Measurements from ENCODE around the gene SLC25A20.
A peak's percentile ranks its signal among the peaks of the same experiment; 100 is the strongest.
"Not testable (repeated sequence)": the region's sequence is repeated elsewhere in the genome, so short reads cannot be mapped to it uniquely, and the experiment has no call there.

The SLC25A20 gene

GRCh38 chr3:48926425-48927392 is 28.0 kb upstream of the SLC25A20 start:
- H3K36me3 ChIP-seq (ENCODE audit: insufficient read depth, low read length), result peaks cover 66% of the 10 kb centered on the region

GRCh38 chr3:48919215-48920138 is 20.8 kb upstream of the SLC25A20 start:
- Histone ChIP-seq H3K9me3 (ENCODE audit: low read length) (no peaks in the 10 kb centered on the region), H3K36me3 (ENCODE audit: insufficient read depth, low read length) (peaks cover 17% of the 10 kb centered on the region), H3K4me1 (ENCODE audit: insufficient read depth, low read length) (peaks cover 7% of the 10 kb centered on the region), H3K4me3 (ENCODE audit: low read length) (peak overlapping the region; percentile 92), H3K27me3 (ENCODE audit: insufficient read depth, low read length) (no peaks in the 10 kb centered on the region), H2AFZ (ENCODE audit: low read depth, low read length) (peak overlapping the region; percentile 75)

More at GRCh38 chr3:48926425-48927392, 28.0 kb upstream of the SLC25A20 start:
- H3K4me3 ChIP-seq (ENCODE audit: low read length), result no peak overlapping the region
- no peaks in the 10 kb centered on the region for H3K27me3 ChIP-seq (ENCODE audit: insufficient read depth, low read length)
- H2AFZ ChIP-seq (ENCODE audit: low read depth, low read length), result no peak overlapping the region
- H3K4me1 ChIP-seq (ENCODE audit: insufficient read depth, low read length), result no peaks in the 10 kb centered on the region
- H3K9me3 ChIP-seq (ENCODE audit: low read length), result no peaks in the 10 kb centered on the region

- Histone ChIP-seq H3K4me3 (ENCODE audit: low read length) (peak within 1 kb of the TSS; percentile 92), H3K4me1 (ENCODE audit: insufficient read depth, low read length) (peaks cover 7% of the 10 kb centered on the region), H3K27me3 (ENCODE audit: insufficient read depth, low read length) (no peaks in the 10 kb centered on the region), H3K36me3 (ENCODE audit: insufficient read depth, low read length) (peaks cover 9% of the 10 kb centered on the region), H2AFZ (ENCODE audit: low read depth, low read length) (peak within 1 kb of the TSS; percentile 75), H3K9me3 (ENCODE audit: low read length) (no peaks in the 10 kb centered on the region)
Measured at GRCh38 chr3:48918388-48919214, 19.9 kb upstream of the SLC25A20 start, which contains the start of gene ARIH2. TSS of gene ARIH2 (plus strand) at chr3:48918842. CDS start at chr3:48927559, 8,717 bp downstream.

GRCh38 chr3:48915296-48915695 is 16.6 kb upstream of the SLC25A20 start:
- H3K27me3 ChIP-seq (ENCODE audit: insufficient read depth, low read length), result no peaks in the 10 kb centered on the region
- no peak overlapping the region for H3K4me3 ChIP-seq (ENCODE audit: low read length)
- H3K36me3 ChIP-seq (ENCODE audit: insufficient read depth, low read length), result no peaks in the 10 kb centered on the region
- no peak overlapping the region for H2AFZ ChIP-seq (ENCODE audit: low read depth, low read length)
- H3K9me3 ChIP-seq (ENCODE audit: low read length), result no peaks in the 10 kb centered on the region
- H3K4me1 ChIP-seq (ENCODE audit: insufficient read depth, low read length), result peaks cover 7% of the 10 kb centered on the region

GRCh38 chr3:48907026-48907425 is 8.3 kb upstream of the SLC25A20 start:
- not testable (repeated sequence) for H3K4me3 ChIP-seq (ENCODE audit: low read length); H3K9me3 ChIP-seq (ENCODE audit: low read length); H3K36me3 ChIP-seq (ENCODE audit: insufficient read depth, low read length); H2AFZ ChIP-seq (ENCODE audit: low read depth, low read length); H3K27me3 ChIP-seq (ENCODE audit: insufficient read depth, low read length); H3K4me1 ChIP-seq (ENCODE audit: insufficient read depth, low read length)

GRCh38 chr3:48899273-48899672 is 591 bp upstream of the SLC25A20 start:
- peak overlapping the region; percentile 89 for H2AFZ ChIP-seq (ENCODE audit: low read depth, low read length)
- H3K36me3 ChIP-seq (ENCODE audit: insufficient read depth, low read length), result no peaks in the 10 kb centered on the region
- H3K4me3 ChIP-seq (ENCODE audit: low read length), result peak overlapping the region; percentile 53
- H3K4me1 ChIP-seq (ENCODE audit: insufficient read depth, low read length), result peaks cover 5% of the 10 kb centered on the region
- no peaks in the 10 kb centered on the region for H3K9me3 ChIP-seq (ENCODE audit: low read length)
- H3K27me3 ChIP-seq (ENCODE audit: insufficient read depth, low read length), result no peaks in the 10 kb centered on the region

- no peaks in the 10 kb centered on the region for H3K27me3 ChIP-seq (ENCODE audit: insufficient read depth, low read length)
- H2AFZ ChIP-seq (ENCODE audit: low read depth, low read length), result peak overlapping the region; percentile 89
- H3K4me3 ChIP-seq (ENCODE audit: low read length), result peak overlapping the region; percentile 53
- no peaks in the 10 kb centered on the region for H3K36me3 ChIP-seq (ENCODE audit: insufficient read depth, low read length)
- H3K4me1 ChIP-seq (ENCODE audit: insufficient read depth, low read length), result peaks cover 5% of the 10 kb centered on the region
- no peaks in the 10 kb centered on the region for H3K9me3 ChIP-seq (ENCODE audit: low read length)
Measured at GRCh38 chr3:48897460-48898376, 964 bp downstream of the SLC25A20 start.

- Histone ChIP-seq H3K36me3 (ENCODE audit: insufficient read depth, low read length) (no peaks in the 10 kb centered on the region), H3K4me3 (ENCODE audit: low read length) (no peak overlapping the region), H3K9me3 (ENCODE audit: low read length) (no peaks in the 10 kb centered on the region), H3K4me1 (ENCODE audit: insufficient read depth, low read length) (peaks cover 5% of the 10 kb centered on the region), H3K27me3 (ENCODE audit: insufficient read depth, low read length) (no peaks in the 10 kb centered on the region), H2AFZ (ENCODE audit: low read depth, low read length) (no peak overlapping the region)
Measured at GRCh38 chr3:48896936-48897335, 1.7 kb downstream of the SLC25A20 start.

- no peak overlapping the region for H2AFZ ChIP-seq (ENCODE audit: low read depth, low read length)
- H3K27me3 ChIP-seq (ENCODE audit: insufficient read depth, low read length), result no peaks in the 10 kb centered on the region
- no peak overlapping the region for H3K4me3 ChIP-seq (ENCODE audit: low read length)
- H3K36me3 ChIP-seq (ENCODE audit: insufficient read depth, low read length), result no peaks in the 10 kb centered on the region
- no peaks in the 10 kb centered on the region for H3K9me3 ChIP-seq (ENCODE audit: low read length)
- peaks cover 5% of the 10 kb centered on the region for H3K4me1 ChIP-seq (ENCODE audit: insufficient read depth, low read length)
Measured at GRCh38 chr3:48894516-48894915, 4.2 kb downstream of the SLC25A20 start.

- no peaks in the 10 kb centered on the region for H3K9me3 ChIP-seq (ENCODE audit: low read length)
- H3K4me1 ChIP-seq (ENCODE audit: insufficient read depth, low read length), result no peaks in the 10 kb centered on the region
- H3K27me3 ChIP-seq (ENCODE audit: insufficient read depth, low read length), result no peaks in the 10 kb centered on the region
- H2AFZ ChIP-seq (ENCODE audit: low read depth, low read length), result no peak overlapping the region
- no peak overlapping the region for H3K4me3 ChIP-seq (ENCODE audit: low read length)
- H3K36me3 ChIP-seq (ENCODE audit: insufficient read depth, low read length), result no peaks in the 10 kb centered on the region
Measured at GRCh38 chr3:48891606-48892005, 7.1 kb downstream of the SLC25A20 start.

- H3K9me3 ChIP-seq (ENCODE audit: low read length), result no peaks in the 10 kb centered on the region
- H3K36me3 ChIP-seq (ENCODE audit: insufficient read depth, low read length), result no peaks in the 10 kb centered on the region
- no peaks in the 10 kb centered on the region for H3K27me3 ChIP-seq (ENCODE audit: insufficient read depth, low read length)
- H3K4me3 ChIP-seq (ENCODE audit: low read length), result no peak overlapping the region
- H3K4me1 ChIP-seq (ENCODE audit: insufficient read depth, low read length), result no peaks in the 10 kb centered on the region
- H2AFZ ChIP-seq (ENCODE audit: low read depth, low read length), result no peak overlapping the region
Measured at GRCh38 chr3:48885753-48886152, 12.9 kb downstream of the SLC25A20 start.

Measured in neuron (in vitro differentiated cells).